Ishikawa (cell line): ENCODE results near the gene KLHL25.

Experiments used
- CEBPB ChIP-seq: IDR thresholded peaks from 2 replicates; pipeline ENCODE4 v1.6.1; 2012
- CREB1 ChIP-seq: IDR thresholded peaks from 2 replicates; pipeline ENCODE4 v1.6.1; 2012; ENCODE audit warnings: low read depth
- EGR1 ChIP-seq: IDR thresholded peaks from 2 replicates; pipeline ENCODE4 v1.6.1; 2012
- EP300 ChIP-seq: IDR thresholded peaks from 2 replicates; pipeline ENCODE4 v1.6.1; 2012; ENCODE audit warnings: borderline replicate concordance
- MAX ChIP-seq: IDR thresholded peaks from 2 replicates; pipeline ENCODE4 v1.6.1; 2012
- NFIC ChIP-seq: IDR thresholded peaks from 2 replicates; pipeline ENCODE4 v1.6.1; 2012
- RAD21 ChIP-seq: IDR thresholded peaks from 2 replicates; pipeline ENCODE4 v1.6.1; 2012; ENCODE audit warnings: low read depth
- TAF1 ChIP-seq: IDR thresholded peaks from 2 replicates; pipeline ENCODE4 v1.6.1; 2012; ENCODE audit warnings: low read depth, mild to moderate bottlenecking
- TCF12 ChIP-seq: IDR thresholded peaks from 2 replicates; pipeline ENCODE4 v1.6.1; 2012; ENCODE audit warnings: low read depth
- TEAD4 ChIP-seq: IDR thresholded peaks from 2 replicates; pipeline ENCODE4 v1.6.1; 2012

- TF ChIP-seq EP300: no peak
- no peak for TF ChIP-seq NFIC
- TF ChIP-seq CEBPB: no peak
- no peak for TF ChIP-seq RAD21
- no peak for TF ChIP-seq EGR1
- TF ChIP-seq TCF12: no peak
- no peak for TF ChIP-seq TEAD4
- TF ChIP-seq TAF1: no peak
- TF ChIP-seq CREB1: no peak
- TF ChIP-seq MAX: no peak
Measured at GRCh38 chr15:85762039-85762755, 32.5 kb downstream of the KLHL25 start.
